ENCODE measurements around the gene MAPRE3.

MAPRE3 gene

DNA sequence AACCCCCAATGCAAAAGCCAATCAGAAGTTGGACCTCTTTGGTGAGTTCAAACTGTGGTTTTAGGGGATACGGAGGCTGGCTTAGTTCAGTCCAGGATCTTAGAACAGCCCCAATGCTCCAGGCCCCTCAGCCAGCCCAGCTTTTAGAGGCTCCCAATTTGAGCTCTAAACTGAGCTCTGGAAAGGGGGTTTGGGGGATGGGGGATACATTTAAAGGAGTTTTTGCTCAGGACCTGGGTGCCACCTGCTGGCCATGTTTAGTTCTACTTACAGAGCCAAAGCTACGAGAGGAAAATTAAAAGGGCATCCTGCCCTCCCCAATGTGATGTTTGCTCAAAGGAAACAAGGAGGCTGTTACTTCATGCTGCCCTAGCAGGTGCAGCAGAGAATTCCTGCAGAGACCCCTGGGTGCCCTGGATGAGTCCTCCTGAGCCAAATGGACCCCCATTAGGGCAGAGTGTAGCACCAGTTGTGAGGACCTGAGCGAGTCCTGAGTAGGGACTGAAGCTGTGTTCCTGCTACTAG is 46.4 kb downstream of the MAPRE3 start:
- TF ChIP-seq ZFP30 (CRISPR knock-in tag; IDR thresholded peaks at IDR 0.05), result no peak
- TF ChIP-seq CSDC2 (CRISPR knock-in tag; IDR thresholded peaks at IDR 0.05), result no peak
- TF ChIP-seq TOX (CRISPR knock-in tag; IDR thresholded peaks at IDR 0.05; ENCODE audit: borderline replicate concordance), result no peak
- ATAC-seq, result peak; percentile 66

- ATAC-seq, result no peak
- TF ChIP-seq ZNF70 (CRISPR knock-in tag; IDR thresholded peaks at IDR 0.05) (no peak), BACH2 (CRISPR knock-in tag; IDR thresholded peaks at IDR 0.05; ENCODE audit: borderline replicate concordance) (no peak), TSHZ2 (CRISPR knock-in tag; IDR thresholded peaks at IDR 0.05) (no peak), SNAI2 (CRISPR knock-in tag; IDR thresholded peaks at IDR 0.05) (no peak), ZFP3 (CRISPR knock-in tag; IDR thresholded peaks at IDR 0.05) (no peak), ZFP30 (CRISPR knock-in tag; IDR thresholded peaks at IDR 0.05) (no peak), TOX (CRISPR knock-in tag; IDR thresholded peaks at IDR 0.05; ENCODE audit: borderline replicate concordance) (no peak), TCF4 (CRISPR knock-in tag; IDR thresholded peaks at IDR 0.05; ENCODE audit: borderline replicate concordance) (no peak), ZC3H10 (CRISPR knock-in tag; IDR thresholded peaks at IDR 0.05) (no peak), GLIS3 (CRISPR knock-in tag; IDR thresholded peaks at IDR 0.05) (no peak), RARB (CRISPR knock-in tag; IDR thresholded peaks at IDR 0.05) (no peak), ESRRG (CRISPR knock-in tag; IDR thresholded peaks at IDR 0.05) (no peak), ZNF565 (CRISPR knock-in tag; conservative IDR thresholded peaks at IDR 0.05; ENCODE audit: low read depth) (no peak), OSR1 (CRISPR knock-in tag; IDR thresholded peaks at IDR 0.05) (no peak), ZNF8 (CRISPR knock-in tag; IDR thresholded peaks at IDR 0.05) (no peak), PPARA (CRISPR knock-in tag; IDR thresholded peaks at IDR 0.05; ENCODE audit: borderline replicate concordance) (no peak), CSDC2 (CRISPR knock-in tag; IDR thresholded peaks at IDR 0.05) (no peak)
- TF ChIP-seq, protein P1, sequence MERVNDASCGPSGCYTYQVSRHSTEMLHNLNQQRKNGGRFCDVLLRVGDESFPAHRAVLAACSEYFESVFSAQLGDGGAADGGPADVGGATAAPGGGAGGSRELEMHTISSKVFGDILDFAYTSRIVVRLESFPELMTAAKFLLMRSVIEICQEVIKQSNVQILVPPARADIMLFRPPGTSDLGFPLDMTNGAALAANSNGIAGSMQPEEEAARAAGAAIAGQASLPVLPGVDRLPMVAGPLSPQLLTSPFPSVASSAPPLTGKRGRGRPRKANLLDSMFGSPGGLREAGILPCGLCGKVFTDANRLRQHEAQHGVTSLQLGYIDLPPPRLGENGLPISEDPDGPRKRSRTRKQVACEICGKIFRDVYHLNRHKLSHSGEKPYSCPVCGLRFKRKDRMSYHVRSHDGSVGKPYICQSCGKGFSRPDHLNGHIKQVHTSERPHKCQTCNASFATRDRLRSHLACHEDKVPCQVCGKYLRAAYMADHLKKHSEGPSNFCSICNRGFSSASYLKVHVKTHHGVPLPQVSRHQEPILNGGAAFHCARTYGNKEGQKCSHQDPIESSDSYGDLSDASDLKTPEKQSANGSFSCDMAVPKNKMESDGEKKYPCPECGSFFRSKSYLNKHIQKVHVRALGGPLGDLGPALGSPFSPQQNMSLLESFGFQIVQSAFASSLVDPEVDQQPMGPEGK (CRISPR knock-in tag; IDR thresholded peaks at IDR 0.05; ENCODE audit: borderline replicate concordance), result no peak
Measured at GRCh38 chr2:27018142-27018541, 47.7 kb downstream of the MAPRE3 start.

DNA sequence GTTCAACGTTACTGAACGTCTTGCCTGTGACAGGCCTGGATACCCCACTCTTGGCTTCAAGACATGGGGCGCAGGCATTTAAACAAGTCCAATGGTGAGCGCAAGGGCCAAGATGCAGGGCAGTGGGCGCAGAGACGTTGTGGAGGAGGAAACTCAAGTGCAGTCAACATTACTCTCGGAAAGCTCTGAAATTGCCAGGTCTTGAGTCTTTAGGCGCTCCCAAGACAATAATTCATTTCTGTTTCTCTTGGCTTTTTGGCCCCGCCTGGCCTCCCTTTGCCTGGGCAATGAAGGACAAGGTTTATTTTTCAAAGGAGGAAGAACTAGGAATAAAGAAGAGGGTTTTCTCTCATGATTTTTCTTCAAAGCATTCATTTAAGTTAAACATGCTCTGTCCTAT is 49.0 kb downstream of the MAPRE3 start:
- TF ChIP-seq CSRNP3 (CRISPR knock-in tag; IDR thresholded peaks at IDR 0.05), result no peak
- no peak for ATAC-seq

DNA sequence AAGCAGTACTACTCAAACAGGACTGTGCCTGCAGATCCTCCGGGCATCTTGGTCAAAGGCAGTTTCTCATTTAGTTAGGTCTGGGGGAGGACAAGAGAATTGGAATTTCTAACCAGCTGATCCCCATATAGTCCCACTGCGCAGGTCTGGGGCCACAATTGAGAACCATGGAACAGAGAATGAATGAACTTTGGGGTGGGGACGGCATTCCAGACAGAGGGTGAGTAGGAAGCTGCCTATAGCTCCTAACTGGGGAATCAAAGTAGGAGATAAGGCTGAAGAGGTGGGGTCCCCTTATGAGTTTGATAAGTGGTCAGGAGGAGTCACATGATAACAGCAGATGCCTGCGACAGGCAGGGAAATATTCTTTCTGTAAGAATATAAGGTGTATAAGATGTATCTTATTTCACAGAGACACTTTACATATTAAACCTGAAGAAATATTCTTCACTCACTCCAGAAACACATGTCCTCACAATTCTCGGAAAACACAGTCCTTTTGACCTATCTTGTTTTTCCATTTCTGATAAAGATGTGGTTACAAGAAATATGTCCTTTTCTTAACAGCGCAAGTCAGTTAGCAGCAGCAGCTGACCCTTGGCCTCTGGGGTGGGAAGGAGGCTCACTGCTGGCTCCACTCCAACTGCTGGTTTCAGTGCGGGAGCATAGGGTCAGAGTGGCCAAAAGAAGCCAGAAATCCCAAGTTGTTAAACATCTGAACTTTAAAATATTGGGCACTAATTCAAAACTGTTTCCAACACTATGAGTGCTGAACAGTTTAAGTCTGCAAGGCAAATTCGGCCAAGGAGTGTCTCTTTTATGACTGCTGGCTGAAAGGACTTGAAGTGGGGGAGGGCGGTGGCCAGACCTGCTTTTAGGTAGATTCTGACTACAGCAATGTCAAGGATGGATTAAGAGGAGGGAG is 49.8 kb downstream of the MAPRE3 start:
- no peak for ATAC-seq
- TF ChIP-seq CSRNP3 (CRISPR knock-in tag; IDR thresholded peaks at IDR 0.05) (no peak), PPARA (CRISPR knock-in tag; IDR thresholded peaks at IDR 0.05; ENCODE audit: borderline replicate concordance) (no peak), TCF4 (CRISPR knock-in tag; IDR thresholded peaks at IDR 0.05; ENCODE audit: borderline replicate concordance) (no peak), ESRRG (CRISPR knock-in tag; IDR thresholded peaks at IDR 0.05) (no peak), ZNF70 (CRISPR knock-in tag; IDR thresholded peaks at IDR 0.05) (no peak), SNAI2 (CRISPR knock-in tag; IDR thresholded peaks at IDR 0.05) (no peak), CSDC2 (CRISPR knock-in tag; IDR thresholded peaks at IDR 0.05) (no peak), ZNF565 (CRISPR knock-in tag; conservative IDR thresholded peaks at IDR 0.05; ENCODE audit: low read depth) (no peak), TOX (CRISPR knock-in tag; IDR thresholded peaks at IDR 0.05; ENCODE audit: borderline replicate concordance) (no peak), CREB5 (CRISPR knock-in tag; IDR thresholded peaks at IDR 0.05; ENCODE audit: low read depth) (no peak)
- TF ChIP-seq, protein P1 (CRISPR knock-in tag; IDR thresholded peaks at IDR 0.05; ENCODE audit: borderline replicate concordance), result no peak

All from SK-N-SH treated with all-trans-retinoic acid at 6 μM for 48 hours (cell line).